ENCODE data around the gene TUBB3. TPM values are rescaled to one million over a fixed set of nuclear protein-coding genes. Genes with fewer than 3 reads are reported as not detected.
"Not testable (repeated sequence)": the region's sequence is repeated elsewhere in the genome, so short reads cannot be mapped to it uniquely, and the experiment has no call there.

The TUBB3 gene
- total RNA-seq, 1 donor from 2014 or later: 201 TPM

DNA sequence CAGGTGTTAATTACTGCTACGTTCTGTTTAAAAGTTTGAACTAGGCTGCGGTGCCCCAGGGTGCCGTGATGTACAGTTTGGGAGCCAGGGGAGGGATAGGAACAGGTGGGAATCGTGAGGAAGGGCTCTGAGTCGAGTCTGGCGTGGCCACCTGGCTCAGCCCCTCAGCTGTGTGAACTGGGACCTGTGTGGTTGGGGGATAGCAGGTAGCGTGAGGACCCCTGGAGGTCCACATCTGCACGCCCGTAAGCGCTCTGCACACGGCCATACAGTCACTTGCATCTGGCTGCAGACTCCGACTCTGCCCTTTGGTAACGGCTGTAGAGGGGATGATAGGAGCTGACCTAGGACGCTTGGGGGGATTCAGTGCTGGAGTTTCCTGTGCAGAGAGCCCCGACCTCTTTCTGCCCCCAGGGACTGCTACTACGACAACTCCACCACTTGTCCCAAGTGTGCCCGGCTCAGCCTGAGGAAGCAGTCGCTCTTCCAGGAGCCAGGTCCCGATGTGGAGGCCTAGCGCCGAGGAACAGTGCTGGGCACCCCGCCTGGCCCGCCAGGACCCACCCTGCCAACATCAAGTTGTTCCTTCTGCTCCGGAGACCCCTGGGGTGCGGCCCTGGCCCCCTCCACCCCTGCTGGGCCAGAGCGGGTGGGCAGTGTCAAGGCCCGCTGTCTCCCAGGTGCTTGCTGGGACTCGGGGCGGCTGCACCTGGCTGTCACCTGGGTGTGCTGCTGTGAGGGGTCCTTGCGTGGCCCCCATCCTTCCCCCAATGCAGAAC, 42.5 kb downstream of the TUBB3 start:
- DNase-seq (ENCODE audit: low spot score, unreplicated experiment): no peak
- H3K4me3 Mint-ChIP-seq (ENCODE audit: low read depth): no peak overlapping the region
- H3K4me1 Mint-ChIP-seq (ENCODE audit: low read depth): no peaks in the 10 kb centered on the region
- peak overlapping the region; percentile 29 for H3K27ac Mint-ChIP-seq
- TF ChIP-seq, protein P1, sequence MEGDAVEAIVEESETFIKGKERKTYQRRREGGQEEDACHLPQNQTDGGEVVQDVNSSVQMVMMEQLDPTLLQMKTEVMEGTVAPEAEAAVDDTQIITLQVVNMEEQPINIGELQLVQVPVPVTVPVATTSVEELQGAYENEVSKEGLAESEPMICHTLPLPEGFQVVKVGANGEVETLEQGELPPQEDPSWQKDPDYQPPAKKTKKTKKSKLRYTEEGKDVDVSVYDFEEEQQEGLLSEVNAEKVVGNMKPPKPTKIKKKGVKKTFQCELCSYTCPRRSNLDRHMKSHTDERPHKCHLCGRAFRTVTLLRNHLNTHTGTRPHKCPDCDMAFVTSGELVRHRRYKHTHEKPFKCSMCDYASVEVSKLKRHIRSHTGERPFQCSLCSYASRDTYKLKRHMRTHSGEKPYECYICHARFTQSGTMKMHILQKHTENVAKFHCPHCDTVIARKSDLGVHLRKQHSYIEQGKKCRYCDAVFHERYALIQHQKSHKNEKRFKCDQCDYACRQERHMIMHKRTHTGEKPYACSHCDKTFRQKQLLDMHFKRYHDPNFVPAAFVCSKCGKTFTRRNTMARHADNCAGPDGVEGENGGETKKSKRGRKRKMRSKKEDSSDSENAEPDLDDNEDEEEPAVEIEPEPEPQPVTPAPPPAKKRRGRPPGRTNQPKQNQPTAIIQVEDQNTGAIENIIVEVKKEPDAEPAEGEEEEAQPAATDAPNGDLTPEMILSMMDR (IDR thresholded peaks at IDR 0.05; ENCODE audit: unreplicated experiment): no peak
- no peaks in the 10 kb centered on the region for H3K27me3 Mint-ChIP-seq
- H3K36me3 Mint-ChIP-seq (ENCODE audit: insufficient read depth): peaks cover 15% of the 10 kb centered on the region
- peaks cover 2% of the 10 kb centered on the region for H3K9me3 Mint-ChIP-seq (ENCODE audit: low read depth)

- H3K36me3 Mint-ChIP-seq (ENCODE audit: insufficient read depth): peaks cover 22% of the 10 kb centered on the region
- H3K27ac Mint-ChIP-seq: no peak overlapping the region
- no peak for DNase-seq (ENCODE audit: low spot score, unreplicated experiment)
Measured at GRCh38 chr16:89966756-89967155, 43.6 kb downstream of the TUBB3 start.

GRCh38 chr16:89967436-89967835, 44.3 kb downstream of the TUBB3 start:
- H3K27ac Mint-ChIP-seq; H3K9me3 Mint-ChIP-seq (ENCODE audit: low read depth); H3K27me3 Mint-ChIP-seq; DNase-seq (ENCODE audit: low spot score, unreplicated experiment); H3K4me3 Mint-ChIP-seq (ENCODE audit: low read depth); H3K4me1 Mint-ChIP-seq (ENCODE audit: low read depth): not testable (repeated sequence)
- H3K36me3 Mint-ChIP-seq (ENCODE audit: insufficient read depth): peaks cover 22% of the 10 kb centered on the region

More at GRCh38 chr16:89966756-89967155, 43.6 kb downstream of the TUBB3 start:
- H3K4me3 Mint-ChIP-seq (ENCODE audit: low read depth): no peak overlapping the region
- no peaks in the 10 kb centered on the region for H3K4me1 Mint-ChIP-seq (ENCODE audit: low read depth)
- peaks cover 5% of the 10 kb centered on the region for H3K9me3 Mint-ChIP-seq (ENCODE audit: low read depth)
- no peaks in the 10 kb centered on the region for H3K27me3 Mint-ChIP-seq
- TF ChIP-seq, protein P1 (IDR thresholded peaks at IDR 0.05; ENCODE audit: unreplicated experiment): no peak

DNA sequence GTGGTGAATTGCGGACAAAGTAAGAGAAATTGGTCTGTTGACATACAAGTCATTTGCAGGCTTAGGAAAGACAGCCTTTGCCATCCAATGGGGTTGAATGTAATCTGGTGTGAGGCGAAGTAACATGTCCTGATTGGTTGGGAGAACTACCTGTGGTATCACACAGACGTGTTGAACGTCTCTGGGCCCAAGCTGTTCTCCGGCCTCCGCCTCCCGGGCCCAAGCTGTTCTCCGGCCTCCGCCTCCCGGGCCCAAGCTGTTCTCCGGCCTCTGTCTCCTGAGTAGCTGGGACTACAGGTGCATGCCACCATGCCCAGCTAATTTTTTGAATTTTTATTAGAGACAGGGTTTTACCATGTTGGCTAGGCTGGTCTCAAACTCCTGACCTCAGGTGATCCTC, 44.9 kb downstream of the TUBB3 start:
- H3K36me3 Mint-ChIP-seq (ENCODE audit: insufficient read depth): peaks cover 22% of the 10 kb centered on the region
- not testable (repeated sequence) for H3K9me3 Mint-ChIP-seq (ENCODE audit: low read depth); H3K4me3 Mint-ChIP-seq (ENCODE audit: low read depth); H3K27me3 Mint-ChIP-seq; H3K4me1 Mint-ChIP-seq (ENCODE audit: low read depth); DNase-seq (ENCODE audit: low spot score, unreplicated experiment)
- H3K27ac Mint-ChIP-seq: peak overlapping the region; percentile 15

GRCh38 chr16:89969741-89970410, 46.7 kb downstream of the TUBB3 start:
- Mint-ChIP-seq H3K27me3 (no peaks in the 10 kb centered on the region), H3K36me3 (ENCODE audit: insufficient read depth) (peaks cover 22% of the 10 kb centered on the region), H3K4me3 (ENCODE audit: low read depth) (no peak overlapping the region), H3K4me1 (ENCODE audit: low read depth) (peaks cover 10% of the 10 kb centered on the region), H3K27ac (no peak overlapping the region), H3K9me3 (ENCODE audit: low read depth) (peaks cover 5% of the 10 kb centered on the region)
- DNase-seq (ENCODE audit: low spot score, unreplicated experiment): no peak
- TF ChIP-seq, protein P1 (IDR thresholded peaks at IDR 0.05; ENCODE audit: unreplicated experiment): no peak

- TF ChIP-seq, protein P1 (IDR thresholded peaks at IDR 0.05; ENCODE audit: unreplicated experiment): no peak
- Mint-ChIP-seq H3K27me3 (no peaks in the 10 kb centered on the region), H3K9me3 (ENCODE audit: low read depth) (peaks cover 5% of the 10 kb centered on the region), H3K4me1 (ENCODE audit: low read depth) (peaks cover 10% of the 10 kb centered on the region), H3K27ac (peak overlapping the region; percentile 93), H3K36me3 (ENCODE audit: insufficient read depth) (peaks cover 22% of the 10 kb centered on the region), H3K4me3 (ENCODE audit: low read depth) (peak overlapping the region; percentile 96)
- no peak for DNase-seq (ENCODE audit: low spot score, unreplicated experiment)
Measured at GRCh38 chr16:89971495-89972243, 48.5 kb downstream of the TUBB3 start.
